Stimulated activated CD4-positive, alpha-beta T cell treated with anti-CD3 and anti-CD28 coated beads, Interleukin-2, amount 100 ng/mL, for 4 hours (primary cell): ENCODE data around the gene CPD.
A peak's percentile ranks its signal among the peaks of the same experiment; 100 is the strongest.

Source experiments
- DNase-seq: peaks from one replicate; pipeline ENCODE4 v3.0.0-alpha.2; 2020; ENCODE audit warnings: low read depth

Gene CPD

DNA sequence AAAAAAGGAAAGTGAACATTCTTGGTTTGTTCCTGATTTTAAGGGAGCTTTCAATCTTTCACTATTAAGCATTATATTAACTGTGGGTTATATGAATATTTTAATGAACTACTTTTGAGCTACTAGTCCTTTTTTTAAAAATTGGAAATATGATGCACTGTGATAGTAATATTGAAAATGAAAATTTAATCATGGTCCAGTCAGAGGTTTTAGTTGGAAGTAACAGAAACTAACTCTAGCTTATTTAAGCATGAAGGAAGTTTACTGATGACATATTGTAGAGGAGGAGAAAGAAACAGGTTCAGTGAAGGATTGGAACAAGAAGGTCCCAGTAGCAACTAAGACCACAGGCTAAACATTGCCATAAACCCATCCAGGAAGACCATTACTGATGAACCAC, 24.0 kb upstream of the CPD start:
- DNase-seq, result no peak

DNA sequence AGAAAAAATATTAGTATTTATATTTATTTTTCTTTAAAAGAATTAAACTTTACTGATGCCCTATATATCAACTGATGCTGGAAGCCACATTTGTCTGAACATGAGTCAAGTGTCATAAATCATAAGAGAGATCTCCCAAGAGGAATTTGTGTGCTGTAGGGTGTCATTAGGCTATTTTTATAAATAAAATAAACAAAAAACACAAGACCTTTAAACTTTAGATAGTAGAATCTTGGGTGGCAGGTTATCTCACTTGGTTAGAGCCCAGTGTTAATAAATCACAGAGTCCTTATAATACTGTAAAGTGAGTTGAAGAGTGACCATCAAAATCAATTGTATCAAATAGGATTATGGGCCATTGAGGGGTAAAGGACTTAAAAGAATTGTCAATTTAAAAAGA, 21.3 kb upstream of the CPD start:
- DNase-seq, result no peak

GRCh38 chr17:30358055-30358760, 20.5 kb upstream of the CPD start:
- DNase-seq, result no peak

- DNase-seq, result no peak
Observed at GRCh38 chr17:30360086-30360808, 18.5 kb upstream of the CPD start.

GRCh38 chr17:30361766-30362279, 16.9 kb upstream of the CPD start:
- DNase-seq, result no peak

DNA sequence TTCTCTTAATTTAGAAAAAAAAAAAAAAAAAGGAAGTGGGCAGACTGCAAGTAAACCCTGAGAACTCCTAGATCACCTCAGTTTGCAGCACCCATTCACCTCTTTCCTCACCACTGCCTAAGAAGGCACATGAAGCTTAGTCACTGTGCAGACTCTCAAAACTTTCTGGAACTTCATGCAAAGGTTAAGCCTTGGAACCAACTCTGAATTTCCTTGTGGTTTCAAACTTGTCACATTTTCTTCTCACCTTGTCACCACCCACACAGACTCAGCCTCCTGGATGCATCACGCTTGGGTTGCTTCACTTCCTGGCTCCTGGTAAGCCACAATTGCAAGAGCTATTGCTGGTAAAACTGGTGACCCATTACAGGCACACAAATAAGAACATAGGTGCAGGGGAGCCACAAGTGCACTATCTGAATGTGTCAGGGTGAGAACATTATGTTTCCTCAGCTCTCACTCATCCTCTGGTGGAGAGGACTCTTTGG, 15.0 kb upstream of the CPD start:
- peak; percentile 84 for DNase-seq

- DNase-seq, result no peak
Observed at GRCh38 chr17:30366536-30366935, 12.2 kb upstream of the CPD start.

DNA sequence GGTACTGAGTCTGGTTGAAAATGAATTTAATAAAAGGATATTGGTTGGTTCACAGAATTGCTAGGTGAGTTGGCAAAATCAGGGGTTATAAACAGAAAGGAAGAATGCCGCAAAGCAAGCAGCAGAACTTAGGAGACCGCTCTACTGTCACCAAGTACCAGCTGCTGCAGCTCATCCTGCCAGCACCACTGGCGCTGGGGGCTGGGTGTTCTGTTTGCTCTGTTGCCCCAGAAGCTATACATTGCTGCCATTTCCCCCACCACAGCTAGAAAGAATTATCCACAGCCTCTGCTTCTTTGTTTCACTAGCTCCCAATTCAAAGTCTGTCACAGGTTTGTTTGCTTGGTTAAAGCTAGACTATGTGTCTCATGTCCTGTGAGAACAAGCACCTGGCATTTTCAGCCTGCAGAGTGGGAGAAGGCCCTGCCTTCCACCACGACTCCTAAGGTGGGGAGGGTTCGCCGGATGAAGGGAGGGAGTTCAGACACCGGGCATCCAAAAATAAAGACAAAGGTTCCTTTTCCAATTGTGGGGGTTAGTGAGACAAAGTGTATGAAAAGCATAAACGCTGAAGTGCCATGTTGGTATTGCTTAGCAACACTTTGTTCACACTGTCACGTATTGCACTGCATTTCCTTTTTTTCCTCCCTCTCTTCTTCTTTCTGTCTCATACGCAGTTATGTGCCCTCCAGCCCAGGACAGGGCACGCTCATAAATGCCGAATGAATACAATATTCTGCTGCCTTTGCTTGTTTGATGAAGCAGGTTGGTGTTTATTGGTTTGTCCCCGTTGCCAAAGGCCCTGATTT, 9.6 kb upstream of the CPD start:
- no peak for DNase-seq

DNA sequence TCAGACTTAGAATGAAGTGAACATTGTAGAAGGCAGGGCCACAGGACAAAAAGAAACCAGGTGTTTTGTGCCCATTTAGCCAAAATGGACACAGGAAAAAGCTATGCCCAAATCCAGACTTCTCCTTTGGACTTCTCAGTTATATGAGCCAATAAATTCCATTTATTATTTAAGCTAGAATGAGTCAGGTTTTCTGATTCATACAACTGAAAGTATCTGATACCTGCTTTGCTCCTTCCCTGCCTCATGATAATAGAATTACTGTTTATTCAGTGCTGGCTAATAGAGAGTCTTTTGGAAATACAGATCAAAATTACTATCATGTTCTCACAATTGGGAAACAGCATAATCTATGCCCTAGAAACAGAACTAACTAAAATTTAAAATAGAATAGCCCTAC, 8.7 kb upstream of the CPD start:
- DNase-seq, result no peak

GRCh38 chr17:30372755-30373154, 6.0 kb upstream of the CPD start:
- no peak for DNase-seq

- DNase-seq, result no peak
Observed at GRCh38 chr17:30375661-30376060, 3.1 kb upstream of the CPD start.

- DNase-seq, result peak; percentile 39
Observed at GRCh38 chr17:30376621-30377452, 1.9 kb upstream of the CPD start.

DNA sequence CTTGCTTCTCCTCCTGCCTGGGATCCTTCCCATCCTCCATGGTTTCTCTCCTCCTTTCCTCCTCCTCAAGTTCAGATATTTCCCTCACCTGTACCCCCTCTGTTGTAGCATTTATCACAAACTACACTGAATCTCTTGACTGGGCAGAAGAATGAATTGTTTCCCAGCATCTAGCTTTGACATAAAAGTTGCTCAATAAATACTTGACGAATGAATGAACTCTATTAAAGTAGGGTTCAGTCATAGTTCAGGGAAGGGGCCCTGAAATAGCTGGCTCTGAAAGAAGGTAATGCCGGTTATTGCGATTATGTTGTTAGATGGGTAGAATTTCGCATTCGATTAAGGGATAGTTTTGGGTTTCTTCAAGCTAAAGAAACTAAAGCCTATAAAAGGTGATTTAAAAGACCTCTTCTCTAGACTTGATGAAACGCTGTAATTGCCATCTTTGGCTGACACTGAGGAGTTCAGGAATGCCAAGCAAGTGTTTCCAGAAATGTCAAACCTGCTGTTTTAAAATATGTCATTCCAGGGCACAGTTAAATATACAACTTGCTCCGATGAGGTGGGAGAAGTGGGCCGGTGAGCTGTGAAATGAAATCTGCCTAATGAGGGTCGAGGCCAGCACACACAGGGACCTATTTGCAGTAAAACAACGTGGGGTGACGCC, 1.0 kb upstream of the CPD start:
- no peak for DNase-seq

DNA sequence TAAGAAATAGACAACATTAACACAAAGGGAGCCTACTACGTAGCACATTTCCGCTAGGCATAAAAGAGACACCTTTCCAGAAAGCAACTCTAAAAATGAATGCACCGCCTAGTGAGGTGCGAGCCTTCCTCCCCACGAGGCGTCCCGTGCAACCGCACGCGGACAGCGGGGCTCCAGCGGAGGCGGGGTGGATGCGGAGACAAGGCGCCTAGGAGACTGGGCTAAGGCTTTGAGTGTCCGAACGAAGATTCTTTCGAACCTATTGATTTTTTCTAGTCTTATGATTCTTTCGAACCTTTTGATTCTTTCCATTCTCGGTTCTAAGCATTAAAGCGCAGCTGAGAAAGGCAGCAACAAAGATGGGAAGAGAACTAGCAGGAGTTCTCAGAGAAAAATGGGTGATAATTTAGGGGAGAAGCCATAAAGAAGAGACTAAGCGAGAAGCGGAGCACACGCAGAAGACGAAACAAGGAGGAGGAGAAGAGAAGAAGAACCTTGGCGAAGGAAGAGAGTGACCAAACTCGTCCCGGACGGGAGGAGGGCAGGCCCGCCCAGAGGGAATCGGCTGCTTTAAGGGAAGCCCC, 394 bp upstream of the CPD start:
- DNase-seq, result peak; percentile 44

- no peak for DNase-seq
Observed at GRCh38 chr17:30379303-30379902, 676 bp downstream of the CPD start.

DNA sequence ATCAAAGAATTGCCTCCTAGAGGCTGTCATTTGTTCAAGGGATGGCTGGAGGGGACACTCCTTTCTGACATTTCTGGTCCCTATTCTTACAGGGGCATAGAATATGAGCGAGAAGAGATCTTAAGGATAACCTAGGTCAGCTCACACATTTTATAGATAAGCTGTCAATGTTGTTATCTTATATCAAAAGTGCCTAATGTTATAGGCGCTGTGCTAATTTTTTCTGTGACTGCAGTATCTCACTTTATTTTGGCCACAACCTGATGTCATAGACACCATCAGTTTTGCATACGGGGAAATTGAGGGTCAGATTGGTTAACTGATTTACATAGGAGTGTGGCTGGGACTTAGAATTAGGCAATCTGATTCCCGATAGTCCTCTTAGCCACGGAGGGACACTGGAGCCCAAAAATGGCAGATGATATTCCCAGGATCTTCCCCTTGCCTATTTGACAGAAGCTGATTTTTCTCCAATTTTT, 1.2 kb downstream of the CPD start:
- DNase-seq, result no peak

DNA sequence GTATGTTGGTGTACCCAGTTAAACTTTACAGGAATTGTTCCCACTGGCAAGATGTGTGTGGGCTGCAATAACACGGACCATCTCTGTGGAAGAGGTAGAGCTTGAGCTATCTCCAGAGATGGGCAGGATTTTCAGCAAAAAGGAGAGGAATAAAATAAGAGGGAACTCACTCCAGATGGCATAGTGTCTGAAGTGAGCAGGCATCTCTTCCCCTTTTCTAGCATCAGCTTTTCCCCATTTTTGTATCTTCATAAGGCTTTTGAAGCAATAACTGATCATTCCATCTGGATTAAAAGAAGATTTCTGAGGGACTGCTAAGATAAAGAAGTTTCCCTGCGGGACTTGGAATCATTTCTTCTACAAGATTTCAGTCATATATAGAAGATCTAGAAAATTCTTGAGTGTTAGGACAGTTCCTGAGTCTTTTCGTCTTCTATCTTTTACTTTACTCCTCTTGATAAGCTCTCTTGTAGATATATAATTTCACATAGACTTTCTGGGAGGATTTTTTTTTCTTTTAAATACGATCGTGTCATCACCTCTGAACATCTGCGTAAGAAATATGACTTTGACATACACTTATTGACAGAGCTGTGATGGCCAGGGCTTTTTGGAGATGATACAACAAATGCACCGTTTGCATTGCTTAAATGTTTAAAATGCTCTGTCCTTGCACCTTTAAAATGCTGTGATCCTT, 2.1 kb downstream of the CPD start:
- no peak for DNase-seq

DNA sequence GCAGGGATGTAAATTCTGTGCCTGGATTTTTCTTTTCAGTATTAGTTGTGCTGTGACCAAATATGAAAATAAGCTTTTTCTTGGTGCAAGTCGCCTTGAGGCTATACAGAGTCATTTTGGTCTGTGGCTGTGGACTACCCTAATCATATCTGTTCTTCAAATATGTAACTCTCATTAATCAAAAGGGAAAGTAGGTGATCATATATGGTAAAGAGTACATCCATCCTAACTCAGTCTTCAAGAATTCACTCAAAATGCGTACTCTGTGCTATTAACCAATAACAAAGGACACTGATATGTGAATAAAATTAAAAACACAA, 2.6 kb downstream of the CPD start:
- no peak for DNase-seq

- DNase-seq, result no peak
Observed at GRCh38 chr17:30382345-30382744, 3.6 kb downstream of the CPD start.
